CD4-positive, CD25-positive, alpha-beta regulatory T cell (primary cell): Measurements from ENCODE around the gene SLC1A1. TPM values are rescaled to one million over a fixed set of nuclear protein-coding genes. Genes with fewer than 3 reads are reported as not detected.

ENCODE experiments used
- ATAC-seq, 2 donors: fragments of 150-1000 bp; cut with Tn5 transposase; one replicate each; pipeline ENCODE4 v1.10.0; 2021; ENCODE audit warnings: low read depth in 2 of 2, moderate number of reproducible peaks in 2 of 2, moderate library complexity in 1 of 2
- DNase-seq, 3 donors: peaks; one replicate each; pipeline versions ENCODE4 v3.0.0 to v3.0.0-alpha.2; 2012 to 2022; ENCODE audit warnings: mixed read lengths in 1 of 3
- H3K27ac ChIP-seq: one replicate; pipeline ENCODE4 v1.7.0; 2013; ENCODE audit warnings: mild to moderate bottlenecking, low read length; ENCODE audit not compliant: insufficient read depth, poor library complexity, severe bottlenecking
- H3K27me3 ChIP-seq: one replicate; pipeline ENCODE4 v1.7.0; 2013; ENCODE audit warnings: low read length; ENCODE audit not compliant: control insufficient read depth, insufficient read depth
- H3K36me3 ChIP-seq: one replicate; pipeline ENCODE4 v1.7.0; 2013; ENCODE audit warnings: mild to moderate bottlenecking, low read length, moderate library complexity; ENCODE audit not compliant: control insufficient read depth, insufficient read depth
- H3K4me1 ChIP-seq: 2 replicates; pipeline ENCODE4 v1.7.0; 2013; ENCODE audit warnings: mild to moderate bottlenecking, low read length; ENCODE audit not compliant: insufficient read depth, control insufficient read depth, poor library complexity, severe bottlenecking
- H3K4me3 ChIP-seq: one replicate; pipeline ENCODE4 v1.7.0; 2013; ENCODE audit warnings: low read depth, mild to moderate bottlenecking, low read length, moderate library complexity
- H3K9me3 ChIP-seq, 2 experiments: 1 replicate in 1 of 2; 2 replicates in 1 of 2; pipeline ENCODE4 v1.7.0; 2013; ENCODE audit warnings: low read length in 2 of 2, mild to moderate bottlenecking in 1 of 2, moderate library complexity in 1 of 2; ENCODE audit not compliant: control insufficient read depth in 2 of 2
- H3K27ac Mint-ChIP-seq, 3 donors: one replicate each; pipeline ENCODE4 v1.8.0; 2020 to 2022; ENCODE audit warnings: mild to moderate bottlenecking in 3 of 3, mixed read lengths in 3 of 3, moderate library complexity in 2 of 3
- H3K27me3 Mint-ChIP-seq: one replicate; pipeline ENCODE4 v1.8.0; 2022; ENCODE audit warnings: mild to moderate bottlenecking, mixed read lengths
- H3K36me3 Mint-ChIP-seq: one replicate; pipeline ENCODE4 v1.8.0; 2020; ENCODE audit warnings: mixed read lengths
- H3K4me1 Mint-ChIP-seq, 4 donors: one replicate each; pipeline ENCODE4 v1.8.0; 2020 to 2022; ENCODE audit warnings: mixed read lengths in 4 of 4, mild to moderate bottlenecking in 1 of 4
- H3K4me3 Mint-ChIP-seq, 4 donors: one replicate each; pipeline ENCODE4 v1.8.0; 2020 to 2022; ENCODE audit warnings: mild to moderate bottlenecking in 4 of 4, mixed read lengths in 4 of 4, moderate library complexity in 3 of 4
- H3K9me3 Mint-ChIP-seq, 7 donors: one replicate each; pipeline ENCODE4 v1.8.0; 2020 to 2022; ENCODE audit warnings: mixed read lengths in 7 of 7, mild to moderate bottlenecking in 3 of 7, moderate library complexity in 2 of 7
- polyA plus RNA-seq, 4 donors: library from polyadenylated mRNA; unstranded; fragments of 300-500 nt; fragmentation: Illumina TruSeq; gene quantifications; one replicate each; pipeline ENCODE4 v1.2.3, GENCODE V29; 2021
- total RNA-seq: library from RNA; stranded (reverse); gene quantifications from one replicate; pipeline ENCODE4 v1.2.3, GENCODE V29; 2022

The SLC1A1 gene
- total RNA-seq (0.76 TPM), polyA plus RNA-seq (1 to 10 TPM in 3 of 4 donors, under 1 TPM in 1; 0.37 to 3.3 (median 1.7) TPM)

GRCh38 chr9:4489919-4490704 lies at the start of gene SLC1A1:
SLC1A1 (plus strand) TSS chr9:4490468; CDS start chr9:4490680, 212 bp downstream.
- peak within 1 kb of the TSS; percentile 84 to 91 (median 86) for H3K4me3 Mint-ChIP-seq
- peaks cover 66% of the 10 kb centered on the region for H3K27me3 Mint-ChIP-seq
- H3K27ac ChIP-seq, result no peak within 1 kb of the TSS
- peak; percentile 29 to 31 (median 31) for DNase-seq
- H3K4me3 ChIP-seq, result peak within 1 kb of the TSS; percentile 62
- peak within 1 kb of the TSS in 2 of 3 donors; percentile 55 to 86 for H3K27ac Mint-ChIP-seq
- peaks cover 0 to 1% (median 0%) of the 10 kb centered on the region in 7 donors for H3K9me3 Mint-ChIP-seq
- peaks cover 9 to 28% (median 18%) of the 10 kb centered on the region in 4 donors for H3K4me1 Mint-ChIP-seq
- no peaks in the 10 kb centered on the region for H3K9me3 ChIP-seq
- H3K36me3 Mint-ChIP-seq, result no peaks in the 10 kb centered on the region
- peak in 1 of 2 donors; percentile 42 for ATAC-seq
- H3K4me1 ChIP-seq, result peaks cover 23% of the 10 kb centered on the region
- H3K27me3 ChIP-seq, result peaks cover 21% of the 10 kb centered on the region
- no peaks in the 10 kb centered on the region for H3K36me3 ChIP-seq

- Histone ChIP-seq H3K27ac (no peak overlapping the region), H3K4me3 (no peak overlapping the region), H3K27me3 (peaks cover 9% of the 10 kb centered on the region), H3K9me3 (peaks cover 0 to 3% of the 10 kb centered on the region in 2 experiments), H3K36me3 (no peaks in the 10 kb centered on the region), H3K4me1 (no peaks in the 10 kb centered on the region)
- Mint-ChIP-seq H3K36me3 (no peaks in the 10 kb centered on the region), H3K27me3 (peaks cover 30% of the 10 kb centered on the region), H3K4me3 (no peak overlapping the region), H3K27ac (no peak overlapping the region), H3K4me1 (peaks cover 0 to 2% (median 0%) of the 10 kb centered on the region in 4 donors), H3K9me3 (peaks cover 2 to 7% (median 4%) of the 10 kb centered on the region in 7 donors)
- ATAC-seq, result no peak
- no peak for DNase-seq
Observed at GRCh38 chr9:4442806-4443205, 47.5 kb upstream of the SLC1A1 start.

GRCh38 chr9:4443439-4443838 lies 46.8 kb upstream of the SLC1A1 start:
- DNase-seq (no peak), ATAC-seq (no peak)
- Histone ChIP-seq H3K4me3 (no peak overlapping the region), H3K9me3 (peaks cover 0 to 3% of the 10 kb centered on the region in 2 experiments), H3K4me1 (no peaks in the 10 kb centered on the region), H3K36me3 (no peaks in the 10 kb centered on the region), H3K27ac (no peak overlapping the region), H3K27me3 (peaks cover 8% of the 10 kb centered on the region)
- Mint-ChIP-seq H3K27ac (no peak overlapping the region), H3K27me3 (peaks cover 30% of the 10 kb centered on the region), H3K36me3 (no peaks in the 10 kb centered on the region), H3K9me3 (peaks cover 2 to 10% (median 4%) of the 10 kb centered on the region in 7 donors), H3K4me1 (peaks cover 0 to 2% (median 0%) of the 10 kb centered on the region in 4 donors), H3K4me3 (peak overlapping the region in 1 of 4 donors; percentile 4)

- H3K4me3 Mint-ChIP-seq, result no peak overlapping the region
- DNase-seq, result no peak
Observed at GRCh38 chr9:4461437-4461836, 28.8 kb upstream of the SLC1A1 start.

GRCh38 chr9:4463824-4464223 lies 26.4 kb upstream of the SLC1A1 start:
- Mint-ChIP-seq H3K36me3 (no peaks in the 10 kb centered on the region), H3K4me3 (no peak overlapping the region), H3K9me3 (peaks cover 0 to 8% (median 2%) of the 10 kb centered on the region in 7 donors), H3K27me3 (peaks cover 9% of the 10 kb centered on the region), H3K27ac (no peak overlapping the region), H3K4me1 (peaks cover 0 to 8% (median 4%) of the 10 kb centered on the region in 4 donors)
- Histone ChIP-seq H3K9me3 (no peaks in the 10 kb centered on the region), H3K4me1 (no peaks in the 10 kb centered on the region), H3K27ac (no peak overlapping the region), H3K27me3 (no peaks in the 10 kb centered on the region), H3K4me3 (no peak overlapping the region), H3K36me3 (no peaks in the 10 kb centered on the region)
- ATAC-seq, result no peak
- no peak for DNase-seq

More at GRCh38 chr9:4461437-4461836, 28.8 kb upstream of the SLC1A1 start:
- no peaks in the 10 kb centered on the region for H3K36me3 Mint-ChIP-seq
- peaks cover 9% of the 10 kb centered on the region for H3K27me3 Mint-ChIP-seq
- no peaks in the 10 kb centered on the region for H3K36me3 ChIP-seq
- no peak overlapping the region for H3K4me3 ChIP-seq
- no peak for ATAC-seq
- peaks cover 0 to 8% (median 4%) of the 10 kb centered on the region in 4 donors for H3K4me1 Mint-ChIP-seq
- no peak overlapping the region for H3K27ac Mint-ChIP-seq
- no peaks in the 10 kb centered on the region for H3K9me3 ChIP-seq
- H3K27ac ChIP-seq, result no peak overlapping the region
- peaks cover 0 to 7% (median 0%) of the 10 kb centered on the region in 7 donors for H3K9me3 Mint-ChIP-seq
- no peaks in the 10 kb centered on the region for H3K4me1 ChIP-seq
- H3K27me3 ChIP-seq, result no peaks in the 10 kb centered on the region

- no peak overlapping the region for H3K27ac Mint-ChIP-seq
- ATAC-seq (no peak), DNase-seq (no peak)
- peaks cover 0 to 8% (median 4%) of the 10 kb centered on the region in 4 donors for H3K4me1 Mint-ChIP-seq
- Histone ChIP-seq H3K27me3 (no peaks in the 10 kb centered on the region), H3K27ac (no peak overlapping the region), H3K4me3 (no peak overlapping the region), H3K36me3 (no peaks in the 10 kb centered on the region), H3K9me3 (no peaks in the 10 kb centered on the region), H3K4me1 (no peaks in the 10 kb centered on the region)
- no peaks in the 10 kb centered on the region for H3K36me3 Mint-ChIP-seq
- H3K27me3 Mint-ChIP-seq, result peaks cover 5% of the 10 kb centered on the region
- no peak overlapping the region for H3K4me3 Mint-ChIP-seq
- peaks cover 0 to 8% (median 3%) of the 10 kb centered on the region in 7 donors for H3K9me3 Mint-ChIP-seq
Observed at GRCh38 chr9:4464911-4465513, 25.3 kb upstream of the SLC1A1 start.

- H3K4me1 ChIP-seq, result no peaks in the 10 kb centered on the region
- no peaks in the 10 kb centered on the region for H3K36me3 ChIP-seq
- no peak overlapping the region for H3K4me3 ChIP-seq
- no peak overlapping the region for H3K27ac Mint-ChIP-seq
- ATAC-seq, result no peak
- H3K4me1 Mint-ChIP-seq, result peaks cover 0 to 8% (median 4%) of the 10 kb centered on the region in 4 donors
- H3K27me3 ChIP-seq, result no peaks in the 10 kb centered on the region
- peak overlapping the region in 1 of 4 donors; percentile 1 for H3K4me3 Mint-ChIP-seq
- no peaks in the 10 kb centered on the region for H3K36me3 Mint-ChIP-seq
- peaks cover 0 to 8% (median 3%) of the 10 kb centered on the region in 7 donors for H3K9me3 Mint-ChIP-seq
- no peak overlapping the region for H3K27ac ChIP-seq
- peaks cover 5% of the 10 kb centered on the region for H3K27me3 Mint-ChIP-seq
- no peaks in the 10 kb centered on the region for H3K9me3 ChIP-seq
- peak in 1 of 3 donors; percentile 5 for DNase-seq
Observed at GRCh38 chr9:4465910-4466309, 24.4 kb upstream of the SLC1A1 start.
